ENCODE results near the gene HEXIM2. TPM values are rescaled to one million over a fixed set of nuclear protein-coding genes. Genes with fewer than 3 reads are reported as not detected.

The HEXIM2 gene
- total RNA-seq, 3 donors from 2014 or later (not counting 1 experiment from before 2014, with no cell fraction given) = 4.1 to 5.3 (median 4.5) TPM

DNA sequence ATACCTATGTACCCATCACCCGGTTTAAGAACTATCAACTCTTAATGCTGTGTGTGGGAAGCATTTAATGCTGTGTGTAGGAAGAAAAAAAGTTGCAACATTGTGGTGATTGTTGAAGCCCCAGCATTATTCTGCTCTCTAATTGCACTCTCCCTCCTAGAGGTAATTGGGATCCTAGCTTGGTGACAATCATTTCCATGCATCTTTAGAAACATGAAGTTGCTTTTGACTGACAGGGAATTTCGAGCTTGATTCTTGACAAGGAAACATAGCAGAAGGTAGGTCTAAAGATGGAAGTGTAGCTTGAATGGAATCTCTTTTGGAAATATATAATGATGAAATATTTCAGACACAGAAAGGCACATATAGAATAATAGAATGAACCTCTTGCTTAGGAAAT, 27.3 kb downstream of the HEXIM2 start:
- Mint-ChIP-seq H3K27me3 (ENCODE audit: low read depth in 2 of 2) (no peaks in the 10 kb centered on the region), H3K27ac (no peak overlapping the region), H3K9me3 (no peaks in the 10 kb centered on the region), H3K4me1 (no peaks in the 10 kb centered on the region), H3K36me3 (no peaks in the 10 kb centered on the region), H3K4me3 (no peak overlapping the region)
- H3K4me3 ChIP-seq (ENCODE audit: low read length) = no peak overlapping the region
- no peaks in the 10 kb centered on the region for H3K4me1 ChIP-seq (ENCODE audit: control insufficient read depth, insufficient read depth, low read length)
- no peaks in the 10 kb centered on the region for H3K27me3 ChIP-seq (ENCODE audit: control insufficient read depth, insufficient read depth, low read length)
- 60% methylated on average over 1 of the region's 2 CpGs for WGBS (ENCODE audit: insufficient coverage)
- no peak overlapping the region for H3K27ac ChIP-seq (ENCODE audit: low read length)
- no peak for ATAC-seq
- H3K9me3 ChIP-seq (ENCODE audit: control insufficient read depth, insufficient read depth, low read length) = no peaks in the 10 kb centered on the region
- no peaks in the 10 kb centered on the region for H3K36me3 ChIP-seq (ENCODE audit: control insufficient read depth, insufficient read depth, low read length)
- TF ChIP-seq, protein P1, sequence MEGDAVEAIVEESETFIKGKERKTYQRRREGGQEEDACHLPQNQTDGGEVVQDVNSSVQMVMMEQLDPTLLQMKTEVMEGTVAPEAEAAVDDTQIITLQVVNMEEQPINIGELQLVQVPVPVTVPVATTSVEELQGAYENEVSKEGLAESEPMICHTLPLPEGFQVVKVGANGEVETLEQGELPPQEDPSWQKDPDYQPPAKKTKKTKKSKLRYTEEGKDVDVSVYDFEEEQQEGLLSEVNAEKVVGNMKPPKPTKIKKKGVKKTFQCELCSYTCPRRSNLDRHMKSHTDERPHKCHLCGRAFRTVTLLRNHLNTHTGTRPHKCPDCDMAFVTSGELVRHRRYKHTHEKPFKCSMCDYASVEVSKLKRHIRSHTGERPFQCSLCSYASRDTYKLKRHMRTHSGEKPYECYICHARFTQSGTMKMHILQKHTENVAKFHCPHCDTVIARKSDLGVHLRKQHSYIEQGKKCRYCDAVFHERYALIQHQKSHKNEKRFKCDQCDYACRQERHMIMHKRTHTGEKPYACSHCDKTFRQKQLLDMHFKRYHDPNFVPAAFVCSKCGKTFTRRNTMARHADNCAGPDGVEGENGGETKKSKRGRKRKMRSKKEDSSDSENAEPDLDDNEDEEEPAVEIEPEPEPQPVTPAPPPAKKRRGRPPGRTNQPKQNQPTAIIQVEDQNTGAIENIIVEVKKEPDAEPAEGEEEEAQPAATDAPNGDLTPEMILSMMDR (IDR thresholded peaks at IDR 0.05) = no peak
- DNase-seq = no peak
- intact Hi-C loops (cut with micrococcal nuclease) = no loop called here

DNA sequence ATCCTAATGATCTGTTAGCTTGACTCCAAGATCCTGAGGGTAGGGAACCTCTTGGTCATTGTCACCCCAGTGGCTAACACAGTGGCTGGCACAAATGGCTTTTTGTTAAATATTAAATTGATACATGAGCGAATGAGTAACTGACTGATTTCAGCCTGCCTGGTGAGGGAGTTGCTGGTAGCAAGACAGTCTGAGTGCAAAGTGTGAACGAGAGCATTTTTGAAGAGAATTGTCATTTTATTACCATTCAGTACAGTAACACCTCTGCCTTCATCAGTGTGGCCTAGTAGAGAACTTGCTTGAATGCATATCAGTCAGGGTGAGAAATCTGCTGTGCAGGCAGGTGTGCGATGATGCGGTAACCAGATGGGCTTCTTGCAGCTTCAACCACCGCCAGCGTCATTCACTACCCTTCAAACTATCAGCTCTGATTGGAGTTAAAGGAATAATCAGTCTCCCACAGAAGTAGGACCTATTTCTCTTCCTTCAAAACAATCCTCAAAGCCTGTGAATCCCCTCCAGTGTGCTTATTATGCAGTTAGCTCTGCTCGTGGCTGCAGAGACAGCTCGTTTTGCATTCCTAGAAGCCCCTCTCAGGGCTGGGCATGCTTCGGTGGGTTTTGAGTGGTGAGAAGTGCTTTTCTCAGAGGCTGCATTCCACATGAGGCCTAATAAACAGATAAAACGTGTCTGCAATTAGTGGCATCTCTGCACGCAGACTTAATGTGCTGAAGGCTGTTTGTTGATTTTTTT, 29.0 kb downstream of the HEXIM2 start:
- no peaks in the 10 kb centered on the region for H3K36me3 ChIP-seq (ENCODE audit: control insufficient read depth, insufficient read depth, low read length)
- ATAC-seq (no peak), DNase-seq (no peak)
- H3K9me3 ChIP-seq (ENCODE audit: control insufficient read depth, insufficient read depth, low read length) = no peaks in the 10 kb centered on the region
- no peak overlapping the region for H3K4me3 Mint-ChIP-seq
- H3K4me1 ChIP-seq (ENCODE audit: control insufficient read depth, insufficient read depth, low read length) = no peaks in the 10 kb centered on the region
- no peaks in the 10 kb centered on the region for H3K27me3 ChIP-seq (ENCODE audit: control insufficient read depth, insufficient read depth, low read length)
- no peak overlapping the region for H3K27ac Mint-ChIP-seq
- 80% methylated on average over 10 of the region's 11 CpGs for WGBS (ENCODE audit: insufficient coverage)
- H3K9me3 Mint-ChIP-seq = no peaks in the 10 kb centered on the region
- H3K27ac ChIP-seq (ENCODE audit: low read length) = no peak overlapping the region
- H3K36me3 Mint-ChIP-seq = no peaks in the 10 kb centered on the region
- no peak overlapping the region for H3K4me3 ChIP-seq (ENCODE audit: low read length)
- intact Hi-C loops (cut with micrococcal nuclease) = no loop called here
- TF ChIP-seq, protein P1 (IDR thresholded peaks at IDR 0.05) = no peak
- no peaks in the 10 kb centered on the region for H3K27me3 Mint-ChIP-seq (ENCODE audit: low read depth in 2 of 2)
- no peaks in the 10 kb centered on the region for H3K4me1 Mint-ChIP-seq

DNA sequence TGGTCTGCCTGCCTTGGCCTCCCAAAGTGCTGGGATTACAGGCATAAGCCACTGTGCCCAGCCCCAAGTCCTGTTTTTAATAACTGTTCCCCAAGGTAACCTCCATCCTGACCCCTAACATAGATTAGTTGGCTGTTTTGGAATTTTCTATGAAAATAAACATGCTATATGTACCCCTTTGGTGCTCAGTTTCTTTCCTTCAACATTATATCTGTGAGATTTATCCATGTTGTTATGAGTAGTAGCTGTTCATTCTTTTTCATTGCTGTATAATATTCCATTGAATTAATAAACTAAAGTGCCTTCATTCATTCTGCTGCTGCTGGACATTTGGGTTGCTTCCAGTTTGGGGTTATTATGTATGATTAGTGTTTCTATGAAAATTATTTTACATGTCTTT, 33.7 kb downstream of the HEXIM2 start:
- DNase-seq (no peak), ATAC-seq (no peak)
- Histone ChIP-seq H3K9me3 (ENCODE audit: control insufficient read depth, insufficient read depth, low read length) (no peaks in the 10 kb centered on the region), H3K36me3 (ENCODE audit: control insufficient read depth, insufficient read depth, low read length) (no peaks in the 10 kb centered on the region), H3K4me3 (ENCODE audit: low read length) (no peak overlapping the region), H3K4me1 (ENCODE audit: control insufficient read depth, insufficient read depth, low read length) (peaks cover 6% of the 10 kb centered on the region), H3K27me3 (ENCODE audit: control insufficient read depth, insufficient read depth, low read length) (no peaks in the 10 kb centered on the region), H3K27ac (ENCODE audit: low read length) (no peak overlapping the region)
- Mint-ChIP-seq H3K27me3 (ENCODE audit: low read depth in 2 of 2) (no peaks in the 10 kb centered on the region), H3K9me3 (no peaks in the 10 kb centered on the region), H3K4me3 (no peak overlapping the region), H3K4me1 (peaks cover 0 to 3% of the 10 kb centered on the region in 2 donors), H3K36me3 (no peaks in the 10 kb centered on the region), H3K27ac (no peak overlapping the region)
- intact Hi-C loops (cut with micrococcal nuclease) = loop anchor here (5.0 kb wide), 1 partner anchor 418 kb away; no protein-coding TSS in a partner anchor
- TF ChIP-seq, protein P1 (IDR thresholded peaks at IDR 0.05) = no peak

DNA sequence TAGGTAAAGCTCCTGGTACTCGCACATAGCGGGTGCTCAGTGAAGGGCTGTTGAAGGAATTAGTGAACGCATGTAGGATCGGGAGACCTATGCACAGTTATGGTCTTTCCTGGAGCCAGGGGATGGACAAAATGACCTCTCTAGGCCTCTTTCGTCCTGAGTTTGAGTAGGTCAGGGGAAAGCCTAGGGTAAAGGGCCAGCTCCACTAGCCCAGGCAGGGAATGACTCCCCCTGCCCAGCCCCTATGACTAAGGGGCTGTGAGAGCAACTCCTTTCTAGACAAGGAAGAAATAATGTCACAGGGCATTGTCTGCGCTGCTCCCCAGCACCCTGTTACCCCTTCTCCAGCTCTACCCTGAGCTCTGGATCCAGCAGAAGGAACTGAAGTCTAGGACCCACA, 35.4 kb downstream of the HEXIM2 start:
- 93% methylated on average over 6 of the region's 6 CpGs for WGBS (ENCODE audit: insufficient coverage)
- ATAC-seq = no peak
- TF ChIP-seq, protein P1 (IDR thresholded peaks at IDR 0.05) = no peak
- Mint-ChIP-seq H3K27ac (no peak overlapping the region), H3K27me3 (ENCODE audit: low read depth in 2 of 2) (no peaks in the 10 kb centered on the region), H3K36me3 (no peaks in the 10 kb centered on the region), H3K9me3 (no peaks in the 10 kb centered on the region), H3K4me1 (peaks cover 0 to 3% of the 10 kb centered on the region in 2 donors), H3K4me3 (no peak overlapping the region)
- H3K4me3 ChIP-seq (ENCODE audit: low read length) = no peak overlapping the region
- DNase-seq = no peak
- H3K27me3 ChIP-seq (ENCODE audit: control insufficient read depth, insufficient read depth, low read length) = no peaks in the 10 kb centered on the region
- H3K27ac ChIP-seq (ENCODE audit: low read length) = no peak overlapping the region
- intact Hi-C loops (cut with micrococcal nuclease) = loop anchor here (1.0 to 5.0 kb wide), 2 partner anchors 62 to 420 kb away; partner anchors contain the start of gene ACBD4
- H3K36me3 ChIP-seq (ENCODE audit: control insufficient read depth, insufficient read depth, low read length) = no peaks in the 10 kb centered on the region
- H3K9me3 ChIP-seq (ENCODE audit: control insufficient read depth, insufficient read depth, low read length) = no peaks in the 10 kb centered on the region
- peaks cover 6% of the 10 kb centered on the region for H3K4me1 ChIP-seq (ENCODE audit: control insufficient read depth, insufficient read depth, low read length)
